Ectodermal cell (in vitro differentiated cells): Measurements from ENCODE around the gene PEG3.
"Not testable (repeated sequence)": the region's sequence is repeated elsewhere in the genome, so short reads cannot be mapped to it uniquely, and the experiment has no call there.

Experiments
- H3K27ac ChIP-seq: 2 replicates; pipeline ENCODE4 v1.7.0; 2013; ENCODE audit warnings: mild to moderate bottlenecking, low read depth, low read length; ENCODE audit not compliant: insufficient read depth, poor library complexity, severe bottlenecking
- H3K27me3 ChIP-seq: 2 replicates; pipeline ENCODE4 v1.7.0; 2013; ENCODE audit warnings: mild to moderate bottlenecking, low read length; ENCODE audit not compliant: insufficient read depth, control insufficient read depth, poor library complexity, severe bottlenecking
- H3K36me3 ChIP-seq: one replicate; pipeline ENCODE4 v1.7.0; 2013; ENCODE audit warnings: low read length; ENCODE audit not compliant: control insufficient read depth, insufficient read depth
- H3K4me1 ChIP-seq: one replicate; pipeline ENCODE4 v1.7.0; 2013; ENCODE audit warnings: low read length; ENCODE audit not compliant: control insufficient read depth, insufficient read depth
- H3K4me3 ChIP-seq: 2 replicates; pipeline ENCODE4 v1.7.0; 2013; ENCODE audit warnings: low read depth, low read length, control low read depth; ENCODE audit not compliant: insufficient read depth
- H3K9me3 ChIP-seq: 2 replicates; pipeline ENCODE4 v1.7.0; 2013; ENCODE audit warnings: mild to moderate bottlenecking, low read length, moderate library complexity; ENCODE audit not compliant: control insufficient read depth
- WGBS, 2 experiments: methylation state at CpG; one replicate each; pipeline ENCODE4 v1.1.7; 2013; ENCODE audit warnings: missing lambda C conversion rate in 2 of 2; 5-methylcytosine and 5-hydroxymethylcytosine counted together

Gene PEG3

DNA sequence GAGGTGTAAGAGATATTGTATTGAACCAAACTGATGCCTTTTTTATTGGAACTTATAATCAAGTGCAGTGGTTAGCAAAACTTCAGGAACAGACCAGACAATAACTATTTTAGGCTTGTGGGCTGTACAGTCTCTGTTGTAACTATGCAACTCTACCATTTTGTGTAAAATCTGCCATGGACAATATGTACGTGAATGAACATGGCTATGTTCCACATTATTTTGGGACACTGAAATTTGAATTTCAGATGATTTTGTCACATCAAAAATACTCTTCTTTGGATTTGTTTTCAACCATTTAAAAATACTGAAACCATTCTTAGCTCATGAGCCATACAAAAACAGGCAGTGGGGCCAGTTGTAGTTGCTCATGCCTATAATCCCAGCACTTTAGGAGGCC is 27.9 kb upstream of the PEG3 start:
- no peak overlapping the region for H3K4me3 ChIP-seq
- no peak overlapping the region for H3K27ac ChIP-seq
- H3K27me3 ChIP-seq = no peaks in the 10 kb centered on the region
- peaks cover 19% of the 10 kb centered on the region for H3K9me3 ChIP-seq
- H3K4me1 ChIP-seq = no peaks in the 10 kb centered on the region
- 95 to 97% methylated on average over 1 of the region's 1 CpG for WGBS, 2 experiments
- no peaks in the 10 kb centered on the region for H3K36me3 ChIP-seq

DNA sequence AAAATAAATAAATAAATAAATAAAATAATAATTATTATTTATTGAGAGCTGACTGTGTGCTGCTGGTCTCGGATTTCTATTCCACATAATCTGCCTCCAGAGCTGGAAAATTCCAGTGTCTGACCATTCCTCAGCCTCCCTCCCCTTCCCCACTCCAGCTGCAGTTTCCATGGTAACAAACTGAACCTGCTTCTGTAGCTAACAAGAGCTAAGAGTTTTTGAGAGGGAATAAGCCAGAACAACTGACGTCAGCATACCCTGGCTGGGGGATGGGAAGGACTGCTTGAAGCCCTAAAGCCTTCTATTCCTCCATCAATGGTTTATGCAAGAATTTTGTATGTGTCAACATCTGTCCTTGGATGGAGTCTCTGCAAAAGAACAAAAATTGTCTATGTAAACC is 26.0 kb upstream of the PEG3 start:
- no peaks in the 10 kb centered on the region for H3K4me1 ChIP-seq
- H3K36me3 ChIP-seq = no peaks in the 10 kb centered on the region
- WGBS, 2 experiments = 34 to 72% methylated on average over 2 of the region's 2 CpGs
- H3K4me3 ChIP-seq = no peak overlapping the region
- no peaks in the 10 kb centered on the region for H3K27me3 ChIP-seq
- H3K9me3 ChIP-seq = peaks cover 19% of the 10 kb centered on the region
- H3K27ac ChIP-seq = no peak overlapping the region

DNA sequence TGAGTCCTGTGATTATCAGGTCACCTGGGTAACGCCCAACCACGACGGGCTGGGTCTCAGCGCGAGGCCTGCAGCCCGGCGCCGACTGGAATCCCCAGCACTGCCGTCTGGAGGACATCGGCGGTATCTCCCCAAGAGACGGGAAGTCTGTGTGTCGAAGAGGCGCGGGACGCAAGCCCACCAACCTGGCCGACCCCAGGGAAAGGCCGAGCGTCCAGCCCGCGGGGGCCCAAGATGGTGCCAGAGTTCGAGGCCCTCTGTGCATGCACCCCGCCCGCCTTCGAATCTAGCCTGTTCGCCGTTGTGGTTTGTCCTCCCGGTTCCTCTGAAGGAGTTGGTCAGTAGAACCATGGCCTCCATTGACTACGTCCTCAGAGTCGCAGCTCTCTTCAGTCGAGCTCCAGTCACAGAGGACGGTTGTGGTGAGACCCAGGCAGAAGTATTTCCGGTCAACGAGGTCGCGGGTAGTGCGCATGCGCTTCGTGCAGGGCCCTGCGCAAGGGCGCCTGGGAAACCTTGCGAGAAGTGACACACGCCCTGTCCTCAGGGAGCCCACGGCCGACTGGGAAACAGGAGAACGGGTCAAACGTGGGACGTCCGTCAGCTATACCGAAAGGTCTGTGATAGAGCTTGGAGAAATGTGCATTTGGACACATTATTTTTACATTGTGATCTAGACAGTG is 24.1 kb upstream of the PEG3 start:
- no peaks in the 10 kb centered on the region for H3K36me3 ChIP-seq
- no peaks in the 10 kb centered on the region for H3K4me1 ChIP-seq
- peaks cover 17% of the 10 kb centered on the region for H3K9me3 ChIP-seq
- no peaks in the 10 kb centered on the region for H3K27me3 ChIP-seq
- WGBS, 2 experiments = 89 to 91% methylated on average over 50 of the region's 50 CpGs
- H3K4me3 ChIP-seq = no peak overlapping the region
- no peak overlapping the region for H3K27ac ChIP-seq

DNA sequence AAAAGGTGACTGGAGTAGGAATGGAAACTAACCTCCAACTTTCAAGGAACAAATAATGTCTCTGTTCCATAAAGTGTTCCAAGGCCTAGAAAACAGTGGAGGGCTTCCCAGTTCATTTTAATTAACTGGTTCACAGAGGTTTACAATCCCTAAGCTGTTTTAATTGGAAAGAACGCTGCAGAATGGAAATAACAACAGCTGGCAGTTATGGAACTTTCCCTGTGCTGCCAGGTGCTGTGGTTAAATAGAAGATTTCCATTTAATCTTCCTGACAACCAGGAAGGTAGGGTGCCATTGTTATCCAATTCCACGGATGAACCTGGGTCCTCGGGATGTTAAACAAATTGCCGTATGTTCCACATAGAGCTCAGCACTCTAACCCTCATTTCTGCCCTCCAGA is 22.2 kb upstream of the PEG3 start:
- H3K4me1 ChIP-seq = no peaks in the 10 kb centered on the region
- no peaks in the 10 kb centered on the region for H3K27me3 ChIP-seq
- H3K36me3 ChIP-seq = no peaks in the 10 kb centered on the region
- H3K4me3 ChIP-seq = no peak overlapping the region
- WGBS, 2 experiments = 77 to 81% methylated on average over 4 of the region's 4 CpGs
- H3K9me3 ChIP-seq = peaks cover 11% of the 10 kb centered on the region
- H3K27ac ChIP-seq = no peak overlapping the region

DNA sequence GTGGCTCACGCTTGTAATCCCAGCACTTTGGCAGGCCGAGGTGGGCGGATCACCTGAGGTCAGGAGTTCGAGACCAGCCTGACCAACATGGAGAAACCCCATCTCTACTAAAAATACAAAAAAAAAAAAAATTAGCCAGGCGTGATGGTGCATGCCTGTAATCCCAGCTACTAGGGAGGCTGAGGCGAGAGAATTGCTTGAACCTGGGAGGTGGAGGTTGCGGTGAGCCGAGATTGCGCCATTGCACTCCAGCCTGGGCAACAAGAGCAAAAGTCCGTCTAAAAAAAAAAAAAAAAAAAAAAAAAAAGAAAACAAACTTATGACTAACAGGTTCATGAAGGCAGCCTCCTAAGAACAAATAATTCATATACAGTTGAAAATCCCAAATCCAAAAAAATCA is 19.9 kb upstream of the PEG3 start:
- WGBS, 2 experiments = 81 to 82% methylated on average over 8 to 10 of the region's 10 CpGs
- not testable (repeated sequence) for H3K9me3 ChIP-seq, H3K4me1 ChIP-seq, H3K27me3 ChIP-seq, H3K4me3 ChIP-seq, H3K36me3 ChIP-seq, H3K27ac ChIP-seq

DNA sequence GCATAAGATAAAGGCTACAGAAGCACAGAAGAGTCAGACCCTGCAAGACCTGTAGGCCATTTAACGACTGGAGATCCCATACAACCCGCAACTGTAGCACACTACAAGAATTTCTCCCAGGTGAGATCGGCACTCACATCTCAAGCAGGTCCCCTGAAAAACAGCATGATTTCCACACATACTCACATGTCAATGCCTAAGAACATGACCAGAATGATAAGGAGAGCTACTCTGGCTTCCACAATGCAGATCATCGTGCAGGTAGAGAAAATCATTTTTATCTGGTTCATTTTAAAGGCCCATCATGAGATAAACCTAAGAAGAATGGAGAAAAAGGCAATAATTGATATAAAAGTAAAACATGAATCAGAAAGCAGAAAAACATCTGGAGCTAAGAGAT is 17.5 kb upstream of the PEG3 start:
- no peaks in the 10 kb centered on the region for H3K4me1 ChIP-seq
- H3K4me3 ChIP-seq = no peak overlapping the region

DNA sequence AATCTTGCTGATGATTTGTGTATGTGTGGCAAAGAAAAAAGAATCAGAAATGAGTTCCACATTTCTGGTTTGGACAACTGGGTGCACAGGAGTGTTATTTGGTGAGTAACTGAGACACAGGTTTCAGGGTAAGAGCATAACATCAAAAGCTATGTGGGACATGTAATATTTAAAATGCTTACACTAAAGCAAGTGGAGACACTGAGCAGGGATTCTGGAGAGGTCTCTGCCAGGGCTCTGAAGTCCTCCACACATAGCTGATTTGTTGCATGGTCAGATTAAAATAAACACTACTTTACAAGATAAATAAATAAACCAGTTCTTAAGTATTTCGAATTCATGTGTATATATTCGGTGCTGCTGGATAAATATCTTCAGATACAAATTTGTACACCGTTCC is 16.3 kb upstream of the PEG3 start:
- H3K4me3 ChIP-seq = no peak overlapping the region
- H3K27ac ChIP-seq = no peak overlapping the region
- peaks cover 9% of the 10 kb centered on the region for H3K9me3 ChIP-seq
- H3K27me3 ChIP-seq = no peaks in the 10 kb centered on the region
- H3K36me3 ChIP-seq = no peaks in the 10 kb centered on the region
- H3K4me1 ChIP-seq = no peaks in the 10 kb centered on the region
- WGBS, 2 experiments = 62 to 67% methylated on average over 1 to 3 of the region's 3 CpGs

More for the DNA sequence above, 17.5 kb upstream of the PEG3 start:
- no peak overlapping the region for H3K27ac ChIP-seq
- H3K9me3 ChIP-seq = peaks cover 9% of the 10 kb centered on the region
- H3K27me3 ChIP-seq = no peaks in the 10 kb centered on the region
- H3K36me3 ChIP-seq = no peaks in the 10 kb centered on the region
- 70 to 74% methylated on average over 4 of the region's 4 CpGs for WGBS, 2 experiments

DNA sequence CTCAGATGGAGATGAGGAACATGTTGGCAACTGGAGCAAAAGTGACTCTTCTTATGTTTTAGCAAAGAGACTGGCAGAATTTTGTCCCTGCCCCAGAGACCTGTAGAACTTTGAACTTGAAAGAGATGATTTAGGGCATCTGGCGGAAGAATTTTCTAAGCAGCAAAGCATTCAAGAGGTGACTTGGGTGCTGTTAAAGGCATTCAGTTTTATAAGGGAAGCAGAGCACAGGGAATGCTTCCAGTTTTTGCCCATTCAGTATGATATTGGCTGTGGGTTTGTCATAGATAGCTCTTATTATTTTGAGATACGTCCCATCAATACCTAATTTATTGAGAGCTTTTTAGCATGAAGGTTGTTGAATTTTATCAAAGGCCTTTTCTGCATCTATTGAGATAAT is 11.8 kb upstream of the PEG3 start:
- 89 to 95% methylated on average over 1 of the region's 2 CpGs for WGBS, 2 experiments
- not testable (repeated sequence) for H3K9me3 ChIP-seq, H3K36me3 ChIP-seq, H3K4me1 ChIP-seq, H3K27ac ChIP-seq, H3K4me3 ChIP-seq, H3K27me3 ChIP-seq

DNA sequence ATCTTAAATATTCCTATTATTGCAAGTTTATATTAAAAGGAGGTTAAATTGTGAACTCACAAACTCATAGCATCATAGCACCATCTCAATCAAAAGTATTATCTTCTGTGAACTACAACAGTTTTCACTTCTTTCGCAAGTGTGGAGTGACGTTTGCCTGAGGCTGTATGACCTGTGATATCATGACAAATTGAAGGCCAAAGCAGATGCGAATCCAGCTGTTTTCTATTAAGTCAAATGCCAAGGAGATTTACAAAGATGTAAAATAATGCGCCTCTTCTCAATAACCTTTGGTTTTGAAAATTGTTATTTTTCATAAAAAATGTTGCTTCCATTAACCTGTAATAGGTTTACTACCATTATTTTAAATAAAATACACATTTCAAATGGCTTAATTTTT is 7.6 kb upstream of the PEG3 start:
- H3K4me1 ChIP-seq = no peaks in the 10 kb centered on the region
- no peaks in the 10 kb centered on the region for H3K9me3 ChIP-seq
- 77 to 83% methylated on average over 4 of the region's 4 CpGs for WGBS, 2 experiments

DNA sequence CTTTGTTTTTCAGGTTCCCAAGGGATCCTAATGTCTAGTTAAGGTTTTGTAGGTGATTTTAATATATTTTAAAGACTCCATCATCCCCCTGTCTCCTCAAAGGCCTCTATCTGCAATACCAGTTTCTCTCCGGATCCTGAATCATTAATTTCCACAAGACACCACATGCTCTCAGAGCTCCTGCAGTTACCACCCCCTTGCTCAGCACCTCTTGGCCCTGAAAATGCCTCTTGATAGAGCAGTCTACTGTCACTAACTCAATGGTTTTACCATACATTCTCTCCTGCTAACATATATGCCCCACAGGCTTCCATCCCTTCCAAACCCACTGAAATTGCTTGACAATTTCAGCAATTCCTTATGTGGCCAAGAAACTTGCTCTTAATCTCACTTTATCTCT is 1.9 kb upstream of the PEG3 start:
- Histone ChIP-seq H3K9me3 (peaks cover 4% of the 10 kb centered on the region), H3K4me3 (no peak overlapping the region), H3K27me3 (no peaks in the 10 kb centered on the region), H3K27ac (no peak overlapping the region), H3K36me3 (no peaks in the 10 kb centered on the region), H3K4me1 (no peaks in the 10 kb centered on the region)
- WGBS, 2 experiments = 81 to 86% methylated on average over 1 of the region's 1 CpG

More for the DNA sequence above, 7.6 kb upstream of the PEG3 start:
- Histone ChIP-seq H3K4me3 (no peak overlapping the region), H3K36me3 (no peaks in the 10 kb centered on the region), H3K27ac (no peak overlapping the region), H3K27me3 (no peaks in the 10 kb centered on the region)

DNA sequence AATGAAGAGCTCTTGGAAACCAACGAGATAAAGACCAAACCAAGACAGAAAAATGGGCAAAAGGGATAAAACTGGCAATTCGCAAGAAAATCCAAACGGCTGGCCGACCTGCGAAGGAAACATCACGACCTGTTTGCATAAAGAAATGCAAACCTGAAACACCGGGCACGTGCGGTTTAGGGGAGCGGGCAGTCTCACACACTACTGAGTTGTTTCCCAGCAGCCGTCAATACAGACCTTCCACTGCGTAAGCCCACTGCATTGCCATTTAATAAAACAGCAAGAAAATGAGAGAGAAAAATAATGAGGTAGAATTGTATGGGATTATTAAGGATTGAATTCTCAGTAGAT is 642 bp upstream of the PEG3 start:
- H3K9me3 ChIP-seq = peaks cover 4% of the 10 kb centered on the region
- H3K4me3 ChIP-seq = no peak overlapping the region
- no peaks in the 10 kb centered on the region for H3K27me3 ChIP-seq
- H3K36me3 ChIP-seq = no peaks in the 10 kb centered on the region
- 80 to 85% methylated on average over 12 of the region's 12 CpGs for WGBS, 2 experiments
- H3K4me1 ChIP-seq = no peaks in the 10 kb centered on the region
- H3K27ac ChIP-seq = no peak overlapping the region
